ENCODE measurements around the gene HPS4.

Gene HPS4

DNA sequence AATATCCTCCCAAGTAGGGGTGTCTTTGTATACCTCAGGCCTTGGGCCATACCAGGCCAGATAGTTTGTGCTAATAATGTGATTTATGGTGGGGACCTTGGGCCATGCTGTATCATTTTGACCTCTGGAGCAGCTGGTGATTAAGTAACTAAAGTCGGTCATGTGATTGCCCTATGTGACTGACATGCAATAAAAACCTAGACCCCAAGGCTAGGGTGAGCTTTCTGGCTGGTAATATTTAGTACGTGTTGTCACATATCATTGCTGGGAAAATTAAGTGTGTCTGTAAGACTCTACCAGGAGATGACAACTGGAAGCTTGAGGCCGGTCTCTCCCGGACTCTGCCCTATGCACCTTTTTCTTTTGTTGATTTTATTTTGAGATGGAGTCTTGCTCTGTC, 41.3 kb upstream of the HPS4 start:
- in situ Hi-C loops (cut with MboI; ENCODE audit: low pct_unique_long_range_greater_than_20kb, low sequenced_read_pairs, unreplicated experiment) = no loop called here
- TF ChIP-seq, protein P1, sequence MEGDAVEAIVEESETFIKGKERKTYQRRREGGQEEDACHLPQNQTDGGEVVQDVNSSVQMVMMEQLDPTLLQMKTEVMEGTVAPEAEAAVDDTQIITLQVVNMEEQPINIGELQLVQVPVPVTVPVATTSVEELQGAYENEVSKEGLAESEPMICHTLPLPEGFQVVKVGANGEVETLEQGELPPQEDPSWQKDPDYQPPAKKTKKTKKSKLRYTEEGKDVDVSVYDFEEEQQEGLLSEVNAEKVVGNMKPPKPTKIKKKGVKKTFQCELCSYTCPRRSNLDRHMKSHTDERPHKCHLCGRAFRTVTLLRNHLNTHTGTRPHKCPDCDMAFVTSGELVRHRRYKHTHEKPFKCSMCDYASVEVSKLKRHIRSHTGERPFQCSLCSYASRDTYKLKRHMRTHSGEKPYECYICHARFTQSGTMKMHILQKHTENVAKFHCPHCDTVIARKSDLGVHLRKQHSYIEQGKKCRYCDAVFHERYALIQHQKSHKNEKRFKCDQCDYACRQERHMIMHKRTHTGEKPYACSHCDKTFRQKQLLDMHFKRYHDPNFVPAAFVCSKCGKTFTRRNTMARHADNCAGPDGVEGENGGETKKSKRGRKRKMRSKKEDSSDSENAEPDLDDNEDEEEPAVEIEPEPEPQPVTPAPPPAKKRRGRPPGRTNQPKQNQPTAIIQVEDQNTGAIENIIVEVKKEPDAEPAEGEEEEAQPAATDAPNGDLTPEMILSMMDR (IDR thresholded peaks at IDR 0.05; ENCODE audit: extremely low read depth, insufficient read depth, missing control alignments) = no peak
- no peak for DNase-seq (ENCODE audit: low spot score)

DNA sequence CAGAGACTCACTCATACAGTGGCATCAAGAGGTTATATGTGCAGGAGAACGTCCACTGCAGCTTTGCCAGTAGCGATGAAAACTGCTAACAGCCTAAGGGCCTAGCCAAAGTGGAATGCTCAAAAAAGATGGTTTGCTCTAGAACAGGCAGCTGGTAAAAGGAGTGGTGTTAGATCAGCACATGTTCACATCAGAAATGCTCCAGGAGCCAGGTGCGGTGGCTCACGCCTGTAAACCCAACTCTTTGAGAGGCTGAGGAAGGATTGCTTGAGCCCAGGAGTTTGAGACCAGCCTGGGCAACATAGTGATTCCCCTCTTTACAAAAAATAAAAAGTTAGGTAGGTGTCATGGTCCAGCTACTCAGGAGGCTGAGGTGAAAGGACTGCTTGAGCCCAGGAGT, 39.0 kb upstream of the HPS4 start:
- no peak for DNase-seq (ENCODE audit: low spot score)
- in situ Hi-C loops (cut with MboI; ENCODE audit: low pct_unique_long_range_greater_than_20kb, low sequenced_read_pairs, unreplicated experiment) = no loop called here
- TF ChIP-seq, protein P1 (IDR thresholded peaks at IDR 0.05; ENCODE audit: extremely low read depth, insufficient read depth, missing control alignments) = no peak

DNA sequence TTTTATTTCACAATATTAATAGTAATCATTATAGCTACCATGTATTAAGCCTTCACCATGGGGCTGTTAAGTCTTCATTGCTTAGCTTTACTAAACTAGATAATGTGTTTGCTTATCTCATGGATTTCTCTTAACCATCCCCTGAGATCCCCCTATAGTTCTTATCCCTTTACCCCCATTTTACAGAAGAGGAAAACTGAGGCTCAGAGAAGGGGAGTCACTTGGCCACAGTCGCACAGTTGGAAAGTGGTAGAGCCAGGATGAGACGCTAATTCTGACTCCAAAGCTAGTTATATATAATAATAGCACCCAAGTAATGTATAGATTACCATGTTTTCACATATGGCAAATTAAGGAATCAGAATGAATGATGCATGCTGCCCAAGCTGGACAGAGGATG, 38.4 kb upstream of the HPS4 start:
- no peak for DNase-seq (ENCODE audit: low spot score)
- TF ChIP-seq, protein P1 (IDR thresholded peaks at IDR 0.05; ENCODE audit: extremely low read depth, insufficient read depth, missing control alignments) = no peak
- in situ Hi-C loops (cut with MboI; ENCODE audit: low pct_unique_long_range_greater_than_20kb, low sequenced_read_pairs, unreplicated experiment) = no loop called here

DNA sequence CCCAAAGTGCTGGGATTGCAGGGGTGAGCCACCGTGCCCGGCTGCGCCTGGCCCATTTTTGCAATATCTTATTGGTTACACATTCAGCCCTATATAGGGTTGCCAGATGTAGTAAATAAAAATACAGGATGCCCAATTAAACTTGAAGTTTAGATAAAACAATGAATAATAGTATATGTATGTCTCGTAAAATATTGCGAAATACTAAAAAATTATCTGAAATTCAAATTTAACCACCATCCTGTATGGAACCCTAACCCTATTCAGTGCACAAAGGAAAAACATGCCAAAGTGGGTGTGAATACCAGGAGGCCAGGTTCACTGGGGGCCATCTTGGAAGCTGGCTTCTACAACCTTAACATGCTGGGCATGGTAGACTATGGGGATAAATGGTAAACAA, 33.8 kb upstream of the HPS4 start:
- TF ChIP-seq, protein P1 (IDR thresholded peaks at IDR 0.05; ENCODE audit: extremely low read depth, insufficient read depth, missing control alignments) = no peak
- in situ Hi-C loops (cut with MboI; ENCODE audit: low pct_unique_long_range_greater_than_20kb, low sequenced_read_pairs, unreplicated experiment) = no loop called here
- no peak for DNase-seq (ENCODE audit: low spot score)

DNA sequence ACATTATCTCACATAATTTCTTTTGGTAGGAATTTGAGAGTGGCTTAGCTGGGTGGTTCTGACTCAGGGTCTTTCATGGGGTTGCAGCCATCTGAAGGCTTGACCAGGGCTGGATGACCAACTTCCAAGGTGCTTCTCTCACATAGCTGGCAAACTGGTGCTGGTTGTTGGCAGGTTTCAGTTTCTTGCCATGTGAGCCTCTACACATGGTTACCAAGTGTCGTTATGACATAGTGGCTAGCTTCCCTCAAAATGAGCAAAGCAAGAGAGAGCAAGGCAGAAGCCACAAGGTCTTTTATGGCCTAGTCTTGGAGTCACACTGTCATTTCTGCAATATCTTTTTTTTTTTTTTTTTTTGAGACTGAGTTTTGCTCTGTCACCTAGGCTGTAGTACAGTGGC, 32.9 kb upstream of the HPS4 start:
- in situ Hi-C loops (cut with MboI; ENCODE audit: low pct_unique_long_range_greater_than_20kb, low sequenced_read_pairs, unreplicated experiment) = no loop called here
- no peak for DNase-seq (ENCODE audit: low spot score)
- TF ChIP-seq, protein P1 (IDR thresholded peaks at IDR 0.05; ENCODE audit: extremely low read depth, insufficient read depth, missing control alignments) = no peak

DNA sequence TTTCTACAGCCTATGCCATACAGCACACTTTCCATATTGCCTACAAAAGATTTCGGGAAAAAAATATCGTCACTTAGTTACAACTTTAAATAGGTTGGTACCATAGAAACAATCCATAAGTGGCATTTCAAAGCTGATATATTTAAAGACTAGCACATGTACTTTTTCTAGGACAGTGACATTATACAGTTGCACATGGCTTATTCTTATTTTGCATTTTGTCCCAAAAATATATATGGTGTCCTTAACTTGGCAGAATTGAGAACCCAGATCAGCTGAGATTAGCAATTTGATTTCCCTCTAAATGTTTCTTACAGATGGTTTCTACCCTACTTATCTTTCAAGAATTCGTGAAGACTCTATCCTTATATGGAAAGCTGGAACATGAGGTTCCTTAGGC, 32.3 kb upstream of the HPS4 start:
- in situ Hi-C loops (cut with MboI; ENCODE audit: low pct_unique_long_range_greater_than_20kb, low sequenced_read_pairs, unreplicated experiment) = no loop called here
- DNase-seq (ENCODE audit: low spot score) = no peak
- TF ChIP-seq, protein P1 (IDR thresholded peaks at IDR 0.05; ENCODE audit: extremely low read depth, insufficient read depth, missing control alignments) = no peak

Data from GM13977 (cell line).